GM23338 (cell line): ENCODE data around the gene AKAP9. TPM values are rescaled to one million over a fixed set of nuclear protein-coding genes. Genes with fewer than 3 reads are reported as not detected.

Source experiments
- ATAC-seq: fragments of 200-7000 bp; cut with Tn5 transposase; 3 replicates; pipeline ENCODE4 v1.9.1; 2020
- DNase-seq: peaks from one replicate; pipeline ENCODE4 v3.0.0-alpha.2; 2015; ENCODE audit warnings: low spot score
- H2AFZ ChIP-seq: fragments of 200-600 bp; sonication (generic); 2 replicates; pipeline ENCODE4 v1.8.0; 2016; ENCODE audit warnings: antibody characterized with exemption, mild to moderate bottlenecking, moderate library complexity
- H3F3A ChIP-seq: fragments of 200-600 bp; sonication (generic); replicated peaks from 2 replicates; pipeline ENCODE4 v1.8.0; 2017; ENCODE audit warnings: antibody characterized with exemption, mixed run types, low read depth
- H3K27ac ChIP-seq: fragments of 200-600 bp; sonication (generic); 2 replicates; pipeline ENCODE4 v1.6.1; 2016; ENCODE audit warnings: low read depth
- H3K27me3 ChIP-seq: fragments of 200-600 bp; sonication (generic); 2 replicates; pipeline ENCODE4 v1.8.0; 2016; ENCODE audit warnings: mild to moderate bottlenecking, mixed run types, moderate library complexity; ENCODE audit not compliant: insufficient read depth
- H3K36me3 ChIP-seq: fragments of 200-600 bp; sonication (generic); 2 replicates; pipeline ENCODE4 v1.8.0; 2016; ENCODE audit warnings: mild to moderate bottlenecking; ENCODE audit not compliant: insufficient read depth
- H3K4me1 ChIP-seq: fragments of 200-600 bp; sonication (generic); 2 replicates; pipeline ENCODE4 v1.8.0; 2016; ENCODE audit warnings: mild to moderate bottlenecking, moderate library complexity; ENCODE audit not compliant: insufficient read depth
- H3K4me2 ChIP-seq: fragments of 200-600 bp; sonication (generic); 2 replicates; pipeline ENCODE4 v1.7.1; 2017; ENCODE audit warnings: mixed run types
- H3K4me3 ChIP-seq: fragments of 200-600 bp; sonication (generic); 2 replicates; pipeline ENCODE4 v1.6.1; 2016; ENCODE audit warnings: mixed run types
- H3K79me2 ChIP-seq: fragments of 200-600 bp; sonication (generic); replicated peaks from 2 replicates; pipeline ENCODE4 v1.8.0; 2017; ENCODE audit warnings: mild to moderate bottlenecking; ENCODE audit not compliant: insufficient read depth
- H3K9me2 ChIP-seq: fragments of 200-600 bp; sonication (generic); 2 replicates; pipeline ENCODE4 v1.8.0; 2017; ENCODE audit not compliant: insufficient read depth
- H4K20me1 ChIP-seq: fragments of 200-600 bp; sonication (generic); replicated peaks from 2 replicates; pipeline ENCODE4 v1.8.0; 2017; ENCODE audit warnings: mild to moderate bottlenecking; ENCODE audit not compliant: insufficient read depth
- H3K27ac Mint-ChIP-seq: 2 replicates; pipeline ENCODE4 v1.8.0; 2020; ENCODE audit warnings: inconsistent platforms, mild to moderate bottlenecking, moderate library complexity, mixed read lengths
- H3K27me3 Mint-ChIP-seq: 3 replicates; pipeline ENCODE4 v1.8.0; 2022; ENCODE audit warnings: low read depth, mild to moderate bottlenecking, moderate library complexity, mixed read lengths, inconsistent platforms; ENCODE audit not compliant: insufficient read depth, poor library complexity
- H3K36me3 Mint-ChIP-seq: 3 replicates; pipeline ENCODE4 v1.8.0; 2021; ENCODE audit warnings: low read depth, mild to moderate bottlenecking, inconsistent platforms, moderate library complexity, mixed read lengths
- H3K4me1 Mint-ChIP-seq: 3 replicates; pipeline ENCODE4 v1.8.0; 2020; ENCODE audit warnings: mild to moderate bottlenecking, inconsistent platforms, mixed read lengths
- H3K4me3 Mint-ChIP-seq: 3 replicates; pipeline ENCODE4 v1.8.0; 2021; ENCODE audit warnings: moderate library complexity, mild to moderate bottlenecking, inconsistent platforms, mixed read lengths
- H3K9me3 Mint-ChIP-seq: 3 replicates; pipeline ENCODE4 v1.8.0; 2020; ENCODE audit warnings: moderate library complexity, mild to moderate bottlenecking, inconsistent platforms, mixed read lengths
- CREB1 ChIP-seq: fragments of 250-450 bp; sonication (Bioruptor Pico); IDR thresholded peaks from 2 replicates; pipeline ENCODE4 v1.5.0; 2020; ENCODE audit warnings: low read depth, mild to moderate bottlenecking, moderate library complexity
- CTCF ChIP-seq, 2 experiments: fragments of 200-600 bp in 1 of 2; sonication (generic) in 1 of 2; conservative IDR thresholded peaks; 2 replicates each; pipeline versions ENCODE4 v1.5.1 to v1.6.1; 2016 to 2017; ENCODE audit warnings: antibody characterized with exemption in 2 of 2, low read depth in 2 of 2, mild to moderate bottlenecking in 2 of 2, moderate library complexity in 1 of 2
- ETS1 ChIP-seq: IDR thresholded peaks from 2 replicates; pipeline ENCODE4 v1.6.1; 2016; ENCODE audit warnings: antibody characterized with exemption
- EZH2 ChIP-seq: fragments of 200-600 bp; sonication (generic); IDR thresholded peaks from one replicate; pipeline ENCODE4 v1.8.0; 2017; ENCODE audit warnings: antibody characterized with exemption, mild to moderate bottlenecking, low read depth; ENCODE audit not compliant: unreplicated experiment
- EZH2phosphoT487 ChIP-seq: fragments of 200-600 bp; sonication (generic); IDR thresholded peaks from one replicate; pipeline ENCODE4 v1.8.1; 2018; ENCODE audit warnings: antibody characterized with exemption; ENCODE audit not compliant: unreplicated experiment
- JUNB ChIP-seq: IDR thresholded peaks from one replicate; pipeline ENCODE4 v1.6.1; 2016; ENCODE audit warnings: antibody characterized with exemption; ENCODE audit not compliant: unreplicated experiment
- NANOG ChIP-seq: IDR thresholded peaks from 2 replicates; pipeline ENCODE4 v1.6.1; 2016; ENCODE audit warnings: antibody characterized with exemption, borderline replicate concordance
- POLR2AphosphoS5 ChIP-seq: IDR thresholded peaks from 2 replicates; pipeline ENCODE4 v1.6.1; 2016; ENCODE audit warnings: antibody characterized with exemption, low read depth
- REST ChIP-seq: IDR thresholded peaks from one replicate; pipeline ENCODE4 v1.6.1; 2018; ENCODE audit warnings: antibody characterized with exemption; ENCODE audit not compliant: unreplicated experiment
- STAT1 ChIP-seq: IDR thresholded peaks from one replicate; pipeline ENCODE4 v1.6.1; 2016; ENCODE audit warnings: antibody characterized with exemption; ENCODE audit not compliant: unreplicated experiment
- ZNF114 ChIP-seq: fragments of 250-450 bp; sonication (Bioruptor Pico); IDR thresholded peaks from 2 replicates; pipeline ENCODE4 v1.5.0; 2020; ENCODE audit warnings: mild to moderate bottlenecking, moderate library complexity
- ZNF331 ChIP-seq: fragments of 250-450 bp; sonication (Bioruptor Pico); IDR thresholded peaks from 2 replicates; pipeline ENCODE4 v1.5.0; 2020; ENCODE audit warnings: low read depth, mild to moderate bottlenecking, moderate library complexity
- ZNF462 ChIP-seq: fragments of 250-450 bp; sonication (Bioruptor Pico); IDR thresholded peaks from 2 replicates; pipeline ENCODE4 v1.5.0; 2020; ENCODE audit warnings: mild to moderate bottlenecking, moderate library complexity
- polyA plus RNA-seq: library from polyadenylated mRNA; unstranded; fragments of >200 nt; fragmentation: Nextera tagmentation; extraction: Ambion mirVana; gene quantifications from 2 replicates; pipeline ENCODE4 v1.2.1, GENCODE V29; 2016
- total RNA-seq: library from RNA; depleted of rRNA; stranded (reverse); fragments of >200 nt; shearing (Covaris generic); gene quantifications from 2 replicates; pipeline ENCODE4 v1.2.3, GENCODE V29; 2014

The AKAP9 gene
- total and polyA plus RNA-seq, 2 experiments from 2014 or later, result 33.5 to 67.4 TPM

GRCh38 chr7:92131093-92131492 is 190.4 kb downstream of the AKAP9 start:
- DNase-seq, result no peak
- Histone ChIP-seq H3F3A (no peaks in the 10 kb centered on the region), H3K79me2 (peaks cover 76% of the 10 kb centered on the region), H3K4me3 (no peak overlapping the region; the same call in 1 of the 2 replicates), H3K27me3 (no peaks in the 10 kb centered on the region), H3K27ac (no peak overlapping the region), H3K36me3 (peaks cover 48% of the 10 kb centered on the region), H3K9me2 (no peaks in the 10 kb centered on the region), H3K4me1 (peaks cover 24% of the 10 kb centered on the region), H2AFZ (no peak overlapping the region), H3K4me2 (no peak overlapping the region), H4K20me1 (peaks cover 40% of the 10 kb centered on the region)
- no peak for TF ChIP-seq EZH2phosphoT487
- no peak for TF ChIP-seq STAT1
- TF ChIP-seq REST, result no peak
- TF ChIP-seq CTCF (conservative IDR thresholded peaks at IDR 0.05; ENCODE audit: low read depth in 2 of 2), result no peak
- no peak for TF ChIP-seq ZNF331 (CRISPR knock-in tag)
- TF ChIP-seq CREB1, result no peak
- TF ChIP-seq NANOG, result no peak
- no peak for TF ChIP-seq POLR2AphosphoS5
- no peak for TF ChIP-seq ETS1
- no peak for TF ChIP-seq JUNB
- TF ChIP-seq ZNF114, result no peak
- TF ChIP-seq EZH2, result no peak
- no peak for TF ChIP-seq ZNF462 (CRISPR knock-in tag)
- H3K4me3 Mint-ChIP-seq, result no peak overlapping the region
- peaks cover 8% of the 10 kb centered on the region for H3K27me3 Mint-ChIP-seq
- H3K36me3 Mint-ChIP-seq, result peaks cover 50% of the 10 kb centered on the region
- H3K27ac Mint-ChIP-seq, result no peak overlapping the region
- ATAC-seq, result no peak
- no peaks in the 10 kb centered on the region; the same call in 2 of the 3 replicates for H3K9me3 Mint-ChIP-seq
- H3K4me1 Mint-ChIP-seq, result peaks cover 14% of the 10 kb centered on the region; the same call in 2 of the 3 replicates
